Measurements from ENCODE around the gene ERLEC1.

Gene ERLEC1

GRCh38 chr2:53767405-53768241, 19.2 kb upstream of the ERLEC1 start, which contains the start of gene CHAC2:
Gene CHAC2, plus strand, starts transcription at chr2:53767804. Its CDS starts 83 bp downstream, at chr2:53767887.
- TF ChIP-seq, protein P1, sequence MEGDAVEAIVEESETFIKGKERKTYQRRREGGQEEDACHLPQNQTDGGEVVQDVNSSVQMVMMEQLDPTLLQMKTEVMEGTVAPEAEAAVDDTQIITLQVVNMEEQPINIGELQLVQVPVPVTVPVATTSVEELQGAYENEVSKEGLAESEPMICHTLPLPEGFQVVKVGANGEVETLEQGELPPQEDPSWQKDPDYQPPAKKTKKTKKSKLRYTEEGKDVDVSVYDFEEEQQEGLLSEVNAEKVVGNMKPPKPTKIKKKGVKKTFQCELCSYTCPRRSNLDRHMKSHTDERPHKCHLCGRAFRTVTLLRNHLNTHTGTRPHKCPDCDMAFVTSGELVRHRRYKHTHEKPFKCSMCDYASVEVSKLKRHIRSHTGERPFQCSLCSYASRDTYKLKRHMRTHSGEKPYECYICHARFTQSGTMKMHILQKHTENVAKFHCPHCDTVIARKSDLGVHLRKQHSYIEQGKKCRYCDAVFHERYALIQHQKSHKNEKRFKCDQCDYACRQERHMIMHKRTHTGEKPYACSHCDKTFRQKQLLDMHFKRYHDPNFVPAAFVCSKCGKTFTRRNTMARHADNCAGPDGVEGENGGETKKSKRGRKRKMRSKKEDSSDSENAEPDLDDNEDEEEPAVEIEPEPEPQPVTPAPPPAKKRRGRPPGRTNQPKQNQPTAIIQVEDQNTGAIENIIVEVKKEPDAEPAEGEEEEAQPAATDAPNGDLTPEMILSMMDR (IDR thresholded peaks at IDR 0.05; ENCODE audit: borderline replicate concordance, insufficient read depth, low read depth, low read length) = peak; percentile 37
- peak within 1 kb of the TSS; percentile 78 for H3K4me3 ChIP-seq (ENCODE audit: low read depth, low read length)

- H3K4me3 ChIP-seq (ENCODE audit: low read depth, low read length) = peak overlapping the region; percentile 78
- TF ChIP-seq, protein P1 (IDR thresholded peaks at IDR 0.05; ENCODE audit: borderline replicate concordance, insufficient read depth, low read depth, low read length) = no peak
Measured at GRCh38 chr2:53768242-53768542, 18.7 kb upstream of the ERLEC1 start.

GRCh38 chr2:53769318-53769945, 17.4 kb upstream of the ERLEC1 start:
- TF ChIP-seq, protein P1 (IDR thresholded peaks at IDR 0.05; ENCODE audit: borderline replicate concordance, insufficient read depth, low read depth, low read length) = no peak

GRCh38 chr2:53770264-53770663, 16.6 kb upstream of the ERLEC1 start:
- no peak overlapping the region for H3K4me3 ChIP-seq (ENCODE audit: low read depth, low read length)

More at GRCh38 chr2:53769318-53769945, 17.4 kb upstream of the ERLEC1 start:
- H3K4me3 ChIP-seq (ENCODE audit: low read depth, low read length) = no peak overlapping the region

DNA sequence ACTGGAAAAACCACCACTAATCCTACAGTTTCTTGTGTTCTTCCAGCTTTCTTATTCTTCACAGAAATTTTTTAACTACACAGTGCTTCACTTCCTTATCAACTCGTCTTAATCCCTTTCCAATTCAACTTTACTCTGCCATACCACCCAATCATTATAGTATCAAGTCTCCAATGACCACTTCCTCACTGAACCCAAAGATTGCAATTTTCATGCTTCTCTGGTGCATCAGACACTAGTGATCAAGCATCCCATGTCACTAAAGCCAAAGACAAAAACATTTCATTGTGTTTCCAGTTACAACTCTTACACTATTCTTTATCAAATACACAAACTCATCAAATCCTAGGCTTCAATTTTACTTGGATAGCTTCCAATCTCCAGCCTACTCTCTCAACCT, 9.7 kb upstream of the ERLEC1 start:
- TF ChIP-seq, protein P1 (IDR thresholded peaks at IDR 0.05; ENCODE audit: borderline replicate concordance, insufficient read depth, low read depth, low read length) = no peak
- no peak overlapping the region for H3K4me3 ChIP-seq (ENCODE audit: low read depth, low read length)

More at GRCh38 chr2:53770264-53770663, 16.6 kb upstream of the ERLEC1 start:
- TF ChIP-seq, protein P1 (IDR thresholded peaks at IDR 0.05; ENCODE audit: borderline replicate concordance, insufficient read depth, low read depth, low read length) = no peak

DNA sequence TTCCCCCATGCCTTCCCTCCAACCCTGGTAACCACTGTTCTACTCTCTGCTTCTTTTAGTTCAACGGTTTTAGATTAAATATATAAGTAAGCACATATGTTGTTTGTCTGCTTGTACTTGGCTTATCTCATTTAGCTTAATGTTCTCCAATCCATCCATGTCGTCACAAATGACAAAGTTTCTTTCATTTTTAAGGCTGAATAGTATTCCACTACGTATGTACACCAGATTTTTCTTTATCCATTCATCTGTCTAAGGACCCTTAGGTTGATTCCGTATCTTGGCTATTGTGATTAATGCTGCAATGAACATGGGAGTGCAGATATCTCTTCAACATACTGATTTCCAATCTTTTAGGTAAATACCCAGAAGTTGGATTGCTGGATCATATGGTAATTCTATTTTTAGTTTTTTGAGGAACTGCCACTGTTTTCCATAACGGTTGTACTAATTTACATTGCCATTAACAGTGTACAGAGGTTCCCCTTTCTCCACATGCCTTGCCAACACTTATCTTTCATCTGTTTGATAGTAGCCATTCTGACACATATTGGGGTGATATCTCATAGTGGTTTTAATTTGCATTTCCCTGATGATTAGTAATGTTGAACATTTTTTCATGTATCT, 8.2 kb upstream of the ERLEC1 start:
- no peak overlapping the region for H3K4me3 ChIP-seq (ENCODE audit: low read depth, low read length)
- TF ChIP-seq, protein P1 (IDR thresholded peaks at IDR 0.05; ENCODE audit: borderline replicate concordance, insufficient read depth, low read depth, low read length) = no peak

Measured in GM12875 (cell line).